ENCODE results near the gene PCID2.
A peak's percentile ranks its signal among the peaks of the same experiment; 100 is the strongest.

The PCID2 gene

GRCh38 chr13:113187883-113188665 is 20.4 kb downstream of the PCID2 start:
- DNase-seq (ENCODE audit: low read depth, low spot score), result no peak

- DNase-seq (ENCODE audit: low read depth, low spot score), result peak; percentile 29
These were observed 21.2 kb downstream of the PCID2 start for GRCh38 chr13:113187263-113187669.

- no peak for DNase-seq (ENCODE audit: low read depth, low spot score)
These were observed 22.2 kb downstream of the PCID2 start for GRCh38 chr13:113186061-113186900.

- DNase-seq (ENCODE audit: low read depth, low spot score), result no peak
These were observed 23.7 kb downstream of the PCID2 start for GRCh38 chr13:113184568-113185440.

GRCh38 chr13:113183450-113184129 is 24.9 kb downstream of the PCID2 start:
- DNase-seq (ENCODE audit: low read depth, low spot score), result no peak

- DNase-seq (ENCODE audit: low read depth, low spot score), result no peak
These were observed 26.4 kb downstream of the PCID2 start for GRCh38 chr13:113182046-113182445.

GRCh38 chr13:113179374-113180230 is 28.9 kb downstream of the PCID2 start:
- no peak for DNase-seq (ENCODE audit: low read depth, low spot score)

- DNase-seq (ENCODE audit: low read depth, low spot score), result no peak
These were observed 29.6 kb downstream of the PCID2 start for GRCh38 chr13:113178896-113179167.

GRCh38 chr13:113178070-113178895 is 30.2 kb downstream of the PCID2 start:
- no peak for DNase-seq (ENCODE audit: low read depth, low spot score)

- DNase-seq (ENCODE audit: low read depth, low spot score), result no peak
These were observed 31.6 kb downstream of the PCID2 start for GRCh38 chr13:113176822-113177221.

- no peak for DNase-seq (ENCODE audit: low read depth, low spot score)
These were observed 32.2 kb downstream of the PCID2 start for GRCh38 chr13:113176280-113176679.

- DNase-seq (ENCODE audit: low read depth, low spot score), result no peak
These were observed 36.0 kb downstream of the PCID2 start for GRCh38 chr13:113172419-113172926.

- no peak for DNase-seq (ENCODE audit: low read depth, low spot score)
These were observed 37.0 kb downstream of the PCID2 start for GRCh38 chr13:113171250-113172125.

- no peak for DNase-seq (ENCODE audit: low read depth, low spot score)
These were observed 38.0 kb downstream of the PCID2 start for GRCh38 chr13:113170511-113170910.

- no peak for DNase-seq (ENCODE audit: low read depth, low spot score)
These were observed 38.9 kb downstream of the PCID2 start for GRCh38 chr13:113169277-113170272.

GRCh38 chr13:113168211-113168610 is 40.3 kb downstream of the PCID2 start:
- DNase-seq (ENCODE audit: low read depth, low spot score), result no peak

GRCh38 chr13:113167575-113167974 is 40.9 kb downstream of the PCID2 start:
- no peak for DNase-seq (ENCODE audit: low read depth, low spot score)

All from activated naive CD8-positive, alpha-beta T cell treated with anti-CD3 and anti-CD28 coated beads, Interleukin-2, amount 50 U/mL, for 16 hours (primary cell).